ENCODE results near the gene PDE6A. TPM values are rescaled to one million over a fixed set of nuclear protein-coding genes. Genes with fewer than 3 reads are reported as not detected.

Gene PDE6A
- total RNA-seq (2021; fragmentation: NEBNext Ultra II Directional; extraction: Animal tissue kit (Norgen Biotek cat#: 25700)) (not detected in 2 replicates), polyA plus RNA-seq (2011; rRNA removed) (not detected in 2 replicates), polyA minus RNA-seq (2011; rRNA and poly(A)+ RNA removed) (not detected in 2 replicates)
- not detected for polyA plus RNA-seq (2011; cell fraction: cytosol; rRNA removed)
- polyA plus RNA-seq (2011; cell fraction: nucleus; rRNA removed), result not detected
- not detected in 4 replicates for polyA plus RNA-seq (2012, experiment 1 of 2)
- polyA plus RNA-seq (2012, experiment 2 of 2), result not detected
- polyA plus RNA-seq (2013, experiment 1 of 2), result 0.02 TPM
- polyA plus RNA-seq (2013, experiment 2 of 2), result not detected
- not detected for polyA minus RNA-seq (2011; cell fraction: cytosol; rRNA and poly(A)+ RNA removed)
- not detected for polyA minus RNA-seq (2011; cell fraction: nucleus; rRNA and poly(A)+ RNA removed)
- long read RNA-seq, experiment 1, result 0 reads
- long read RNA-seq, experiment 2, result 0 reads

GRCh38 chr5:149944666-149945065, at the start of gene PDE6A:
PDE6A (minus strand) TSS chr5:149944793; CDS start chr5:149944673, 120 bp downstream.
- ChIA-PET CTCF (ENCODE audit: partially characterized antibody) (interaction anchor here (1.3 to 9.8 kb wide), 2 partner anchors 17 to 92 kb away, joined by 5 to 104 read pairs; partner anchors contain the start of gene SLC26A2), POLR2A (ENCODE audit: partially characterized antibody) (no interaction called here)
- H3K9ac ChIP-seq (replicated peaks in 1 of 4; ENCODE audit: extremely low read depth in 1 of 4, low read depth in 3 of 4, low read length in 3 of 4), result no peak within 1 kb of the TSS
- no peaks in the 10 kb centered on the region for H3K23me2 ChIP-seq (ENCODE audit: low read depth, low read length)
- no peak within 1 kb of the TSS for H3K4me2 ChIP-seq (ENCODE audit: insufficient read depth in 1 of 2, low read depth in 2 of 2, low read length in 2 of 2)
- no peak for DNase-seq (ENCODE audit: low read depth in 1 of 2, low spot score in 2 of 2)
- FAIRE-seq, result no peak
- no peak within 1 kb of the TSS for H3K23ac ChIP-seq (ENCODE audit: insufficient read length)
- H4K91ac ChIP-seq (replicated peaks; ENCODE audit: insufficient read length, low read length), result no peak within 1 kb of the TSS
- no peak within 1 kb of the TSS for H2AK5ac ChIP-seq (ENCODE audit: low read depth, low read length)
- no peak within 1 kb of the TSS for H2BK5ac ChIP-seq (ENCODE audit: low read depth, low read length)
- no peak within 1 kb of the TSS for H4K5ac ChIP-seq (ENCODE audit: insufficient read length, low read depth, low read length)
- H3K14ac ChIP-seq (ENCODE audit: insufficient read length), result no peak within 1 kb of the TSS
- H4K8ac ChIP-seq (ENCODE audit: extremely low read depth, insufficient read depth, low read length), result no peak within 1 kb of the TSS
- WGBS, 2 experiments (ENCODE audit: extremely low coverage in 1 of 2, insufficient coverage in 1 of 2, insufficient read length in 1 of 2, insufficient replicate concordance in 2 of 2, low coverage in 1 of 2, low lambda C conversion rate in 2 of 2, missing lambda C conversion rate in 1 of 2), result 88% methylated on average over 2 of the region's 2 CpGs; no CpG with 5 or more reads in 1 of the 2 experiments
- no peaks in the 10 kb centered on the region for H3K9me3 ChIP-seq (ENCODE audit: insufficient read depth in 2 of 2, low read depth in 1 of 2, low read length in 1 of 2)
- no peak within 1 kb of the TSS for H2BK12ac ChIP-seq (ENCODE audit: low read depth, low read length)
- TF ChIP-seq SRF (IDR thresholded peaks at IDR 0.05; ENCODE audit: low read depth, low read length) (no peak), ZNF274 (IDR thresholded peaks at IDR 0.05; ENCODE audit: borderline replicate concordance, extremely low read depth, low read length) (no peak), SP4 (IDR thresholded peaks at IDR 0.05; ENCODE audit: low read length) (no peak), MAX (IDR thresholded peaks at IDR 0.05) (no peak), ATF2 (IDR thresholded peaks at IDR 0.05; ENCODE audit: low read length) (no peak), TBP (IDR thresholded peaks at IDR 0.05; ENCODE audit: low read depth, low read length) (no peak), EP300 (IDR thresholded peaks at IDR 0.05; ENCODE audit: borderline replicate concordance in 1 of 2, low read depth in 2 of 2, low read length in 2 of 2) (no peak)
- H2BK15ac ChIP-seq (ENCODE audit: low read length), result no peak within 1 kb of the TSS
- no peak within 1 kb of the TSS for H2BK20ac ChIP-seq (ENCODE audit: low read length)
- no peaks in the 10 kb centered on the region for H3K27me3 ChIP-seq (replicated peaks in 1 of 4; ENCODE audit: control insufficient read depth in 3 of 4, extremely low read depth in 1 of 4, insufficient read depth in 3 of 4, low read length in 3 of 4)
- no peaks in the 10 kb centered on the region for H3K79me1 ChIP-seq (ENCODE audit: low read depth, low read length)
- no peaks in the 10 kb centered on the region for H3K4me1 ChIP-seq (replicated peaks in 1 of 4; ENCODE audit: control insufficient read depth in 3 of 4, insufficient read depth in 4 of 4, low read length in 3 of 4)
- H3K56ac ChIP-seq (replicated peaks; ENCODE audit: insufficient read length, low read depth, low read length), result no peak within 1 kb of the TSS
- H2AFZ ChIP-seq (ENCODE audit: low read length), result no peak within 1 kb of the TSS
- no peak within 1 kb of the TSS for H3K27ac ChIP-seq (ENCODE audit: low read depth, low read length)
- no peaks in the 10 kb centered on the region for H3K36me3 ChIP-seq (ENCODE audit: control insufficient read depth in 2 of 4, insufficient read depth in 4 of 4, low read length in 3 of 4)
- H3K4me3 ChIP-seq (ENCODE audit: extremely low read depth in 1 of 4, insufficient read depth in 2 of 4, low read depth in 3 of 4, low read length in 4 of 4), result no peak within 1 kb of the TSS
- H2BK120ac ChIP-seq (replicated peaks; ENCODE audit: low read depth, low read length), result no peak within 1 kb of the TSS
- H3K18ac ChIP-seq (ENCODE audit: extremely low read depth, low read length), result no peak within 1 kb of the TSS
- no peaks in the 10 kb centered on the region for H4K20me1 ChIP-seq (replicated peaks in 1 of 2; ENCODE audit: control insufficient read depth in 1 of 2, insufficient read depth in 2 of 2, low read length in 2 of 2)
- H3K79me2 ChIP-seq (ENCODE audit: control insufficient read depth in 1 of 2, insufficient read depth in 2 of 2, low read length in 2 of 2), result no peaks in the 10 kb centered on the region
- H3K4ac ChIP-seq (replicated peaks; ENCODE audit: insufficient read length, low read depth, low read length), result no peak within 1 kb of the TSS
